Measurements from ENCODE around the gene MOV10L1. TPM values are rescaled to one million over a fixed set of nuclear protein-coding genes. Genes with fewer than 3 reads are reported as not detected.

MOV10L1 gene
- total and polyA plus RNA-seq, 9 of the 15 experiments (the other 6 are each of a cell fraction or from before 2014, with no cell fraction given), result 0.06 to 0.43 (median 0.15) TPM

DNA sequence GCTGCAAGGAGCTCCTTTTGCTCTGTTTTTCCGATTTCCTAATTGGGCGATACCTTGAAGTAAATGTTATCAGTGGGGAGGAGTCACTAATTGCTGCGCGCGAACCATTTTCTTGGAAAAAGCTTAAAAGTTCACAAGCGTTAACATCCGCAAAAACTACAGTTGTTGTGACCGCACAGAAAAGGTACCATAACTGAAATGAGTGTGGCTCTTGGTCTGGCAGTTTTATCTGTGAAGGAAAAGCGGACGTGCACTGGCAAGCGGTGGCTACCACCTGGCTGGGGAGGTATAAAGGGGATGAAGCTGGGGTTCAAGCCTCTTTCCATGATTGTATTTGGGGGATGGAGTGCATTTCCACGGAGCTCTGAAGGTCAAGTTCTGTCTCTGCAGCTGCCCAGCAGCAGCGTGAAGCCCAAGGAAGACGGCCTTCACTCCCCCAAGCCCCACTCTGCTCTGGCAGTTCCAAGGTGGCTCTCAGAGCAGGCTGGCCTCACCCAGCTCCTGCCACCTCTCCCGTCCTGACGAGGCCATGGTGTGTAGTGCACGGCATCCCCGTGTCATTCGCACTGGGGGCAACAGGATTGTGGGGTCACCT, 27.5 kb downstream of the MOV10L1 start (continued):
- TF ChIP-seq USF2 (CRISPR knock-in tag; IDR thresholded peaks at IDR 0.05) (no peak), TBL1XR1 (IDR thresholded peaks at IDR 0.05; ENCODE audit: low read length in 2 of 2) (peak in 1 of 2 experiments; percentile 44; a peak in 1 of 4 replicates), SNAPC5 (CRISPR knock-in tag; IDR thresholded peaks at IDR 0.05) (no peak), GABPA (tag; conservative IDR thresholded peaks at IDR 0.05; ENCODE audit: low read depth) (no peak), KDM4B (IDR thresholded peaks at IDR 0.05; ENCODE audit: borderline replicate concordance in 2 of 2, low read depth in 1 of 2) (0 out of 4 replicates have a peak, but pooled peaks of 1 of the 2 experiments have one; percentile 50), IRF2 (CRISPR knock-in tag; IDR thresholded peaks at IDR 0.05) (no peak), MEF2D (tag; conservative IDR thresholded peaks at IDR 0.05; ENCODE audit: low read depth) (no peak), U2AF1 (optimal IDR thresholded peaks at IDR 0.05; ENCODE audit: low read depth, low read length) (no peak), GTF2E2 (tag; IDR thresholded peaks at IDR 0.05) (no peak), GTF2F1 (IDR thresholded peaks at IDR 0.05; ENCODE audit: low read depth, low read length) (peak; percentile 90), EGR1 (conservative IDR thresholded peaks at IDR 0.05) (no peak), MBD2 (IDR thresholded peaks at IDR 0.05; ENCODE audit: borderline replicate concordance, low read depth) (no peak), ZBED1 (IDR thresholded peaks at IDR 0.05) (peak; percentile 78; the same call in 1 of the 2 replicates), ZBTB9 (CRISPR knock-in tag; IDR thresholded peaks at IDR 0.05) (no peak), ILK (tag; IDR thresholded peaks at IDR 0.05; ENCODE audit: borderline replicate concordance, low read depth) (no peak), POLR2AphosphoS5 (IDR thresholded peaks at IDR 0.05; ENCODE audit: control insufficient read depth, insufficient read depth, low read depth, low read length) (peak; percentile 90), ZNF197 (CRISPR knock-in tag; IDR thresholded peaks at IDR 0.05; ENCODE audit: low read depth) (no peak)
- TF ChIP-seq, protein P1, sequence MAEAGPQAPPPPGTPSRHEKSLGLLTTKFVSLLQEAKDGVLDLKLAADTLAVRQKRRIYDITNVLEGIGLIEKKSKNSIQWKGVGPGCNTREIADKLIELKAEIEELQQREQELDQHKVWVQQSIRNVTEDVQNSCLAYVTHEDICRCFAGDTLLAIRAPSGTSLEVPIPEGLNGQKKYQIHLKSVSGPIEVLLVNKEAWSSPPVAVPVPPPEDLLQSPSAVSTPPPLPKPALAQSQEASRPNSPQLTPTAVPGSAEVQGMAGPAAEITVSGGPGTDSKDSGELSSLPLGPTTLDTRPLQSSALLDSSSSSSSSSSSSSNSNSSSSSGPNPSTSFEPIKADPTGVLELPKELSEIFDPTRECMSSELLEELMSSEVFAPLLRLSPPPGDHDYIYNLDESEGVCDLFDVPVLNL (CRISPR knock-in tag; IDR thresholded peaks at IDR 0.05; ENCODE audit: low read depth), result no peak
- TF ChIP-seq, protein P2, sequence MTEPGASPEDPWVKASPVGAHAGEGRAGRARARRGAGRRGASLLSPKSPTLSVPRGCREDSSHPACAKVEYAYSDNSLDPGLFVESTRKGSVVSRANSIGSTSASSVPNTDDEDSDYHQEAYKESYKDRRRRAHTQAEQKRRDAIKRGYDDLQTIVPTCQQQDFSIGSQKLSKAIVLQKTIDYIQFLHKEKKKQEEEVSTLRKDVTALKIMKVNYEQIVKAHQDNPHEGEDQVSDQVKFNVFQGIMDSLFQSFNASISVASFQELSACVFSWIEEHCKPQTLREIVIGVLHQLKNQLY (CRISPR knock-in tag; conservative IDR thresholded peaks at IDR 0.05), result no peak
- TF ChIP-seq, protein P3, sequence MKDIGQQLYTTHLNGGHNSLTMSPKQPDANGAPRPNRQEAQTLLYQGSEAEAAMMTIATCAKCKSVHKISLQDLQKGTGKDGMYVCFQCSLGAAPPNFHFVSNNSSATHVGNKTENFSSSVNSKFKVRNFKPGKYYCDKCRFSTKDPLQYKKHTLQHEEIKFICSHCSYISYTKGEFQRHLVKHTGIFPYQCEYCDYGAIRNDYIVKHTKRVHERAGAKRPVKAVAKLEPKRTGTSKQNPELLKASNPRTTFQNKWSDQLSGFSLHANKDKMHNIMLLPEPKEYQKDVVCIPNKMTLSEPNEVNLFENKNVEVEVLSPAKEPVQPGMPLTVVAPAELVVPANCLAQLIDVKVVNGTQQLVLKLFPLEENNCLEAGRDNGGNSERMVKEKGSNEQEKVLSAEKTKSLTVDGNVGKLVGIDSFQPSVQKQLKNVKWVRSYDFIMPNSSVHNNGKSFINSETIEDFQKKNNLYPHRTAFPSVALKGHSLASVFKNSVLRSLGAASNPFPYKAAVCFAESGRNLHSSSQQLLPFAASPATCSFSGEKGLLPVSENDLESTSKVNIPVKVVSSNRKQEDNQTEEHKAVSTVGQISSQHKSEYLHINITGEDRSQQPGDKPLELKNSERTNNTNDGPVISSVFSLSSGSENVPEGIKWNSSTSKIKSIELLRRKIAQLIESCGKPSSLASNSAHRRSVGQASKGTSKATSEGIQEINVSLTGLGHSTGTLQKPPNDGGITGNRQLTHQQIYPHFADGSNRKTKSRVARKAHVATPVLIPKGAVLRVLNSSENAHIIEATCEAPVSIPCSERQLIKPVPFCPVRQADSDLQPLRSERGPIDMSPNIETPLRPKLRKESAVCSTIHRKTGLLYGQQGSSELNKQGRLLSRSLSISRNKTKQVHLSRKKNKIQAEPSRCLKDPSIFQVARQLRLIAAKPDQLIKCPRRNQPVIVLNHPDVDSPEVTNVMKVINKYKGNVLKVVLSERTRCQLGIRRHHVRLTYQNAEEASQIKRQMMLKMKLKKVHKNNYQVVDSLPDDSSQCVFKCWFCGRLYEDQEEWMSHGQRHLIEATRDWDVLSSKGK (CRISPR knock-in tag; IDR thresholded peaks at IDR 0.05), result no peak

Measured in K562 (cell line).